GM12878 (cell line): ENCODE results near the gene HLA-DMA. TPM values are rescaled to one million over a fixed set of nuclear protein-coding genes. Genes with fewer than 3 reads are reported as not detected.

ENCODE experiments used
- E4F1 ChIP-seq: fragments of 450-650 bp; IDR thresholded peaks from 2 replicates; pipeline ENCODE4 v1.6.1; 2018; ENCODE audit warnings: borderline replicate concordance, mild to moderate bottlenecking; ENCODE audit not compliant: partially characterized antibody
- ETV6 ChIP-seq, 2 experiments: fragments of 450-650 bp in 1 of 2; IDR thresholded peaks in 1 of 2; conservative IDR thresholded peaks in 1 of 2; 2 replicates each; pipeline ENCODE4 v1.6.1; 2014; ENCODE audit warnings: antibody characterized with exemption in 1 of 2, borderline replicate concordance in 1 of 2, low read depth in 1 of 2, mild to moderate bottlenecking in 1 of 2, moderate library complexity in 1 of 2
- HDGF ChIP-seq: fragments of 450-650 bp; IDR thresholded peaks from 2 replicates; pipeline ENCODE4 v1.6.1; 2016; ENCODE audit warnings: antibody characterized with exemption
- JUNB ChIP-seq: IDR thresholded peaks from 2 replicates; pipeline ENCODE4 v1.6.1; 2016; ENCODE audit warnings: antibody characterized with exemption, mild to moderate bottlenecking
- NFXL1 ChIP-seq: fragments of 450-650 bp; IDR thresholded peaks from 2 replicates; pipeline ENCODE4 v1.6.1; 2017; ENCODE audit warnings: antibody characterized with exemption, mild to moderate bottlenecking, borderline replicate concordance
- PRDM15 ChIP-seq: fragments of 450-650 bp; formaldehyde crosslinking; IDR thresholded peaks from 2 replicates; pipeline ENCODE4 v1.4.0; 2020; ENCODE audit warnings: mild to moderate bottlenecking, moderate library complexity
- SKIL ChIP-seq: fragments of 450-650 bp; IDR thresholded peaks from 2 replicates; pipeline ENCODE4 v1.6.1; 2017; ENCODE audit warnings: mild to moderate bottlenecking, low read depth, inconsistent platforms; ENCODE audit not compliant: poor library complexity, severe bottlenecking
- SP1 ChIP-seq: IDR thresholded peaks from one replicate; pipeline ENCODE4 v1.6.1; 2011; ENCODE audit warnings: low read depth, low read length
- TARDBP ChIP-seq: IDR thresholded peaks from 2 replicates; pipeline ENCODE4 v1.6.1; 2016; ENCODE audit warnings: borderline replicate concordance
- YY1 ChIP-seq: IDR thresholded peaks from 2 replicates; pipeline ENCODE4 v1.6.1; 2011; ENCODE audit warnings: low read depth, mild to moderate bottlenecking, low read length
- ZBTB11 ChIP-seq: fragments of 450-650 bp; formaldehyde crosslinking; IDR thresholded peaks from 2 replicates; pipeline ENCODE4 v1.5.0; 2022; ENCODE audit warnings: mild to moderate bottlenecking, missing genetic modification characterization
- polyA plus RNA-seq, 11 experiments: library from polyadenylated mRNA; depleted of rRNA in 4 of 11; unstranded in 6 of 11; stranded (reverse) in 5 of 11; fragments of >200 nt; fragmentation: Nextera tagmentation in 4 of 11; fragmentation: Illumina TruSeq in 1 of 11; extraction: Ambion mirVana in 4 of 11; extraction: Trizol in 1 of 11; gene quantifications; 1 replicate in 1 of 11; 2 replicates in 10 of 11; pipeline versions ENCODE4 v1.2.1 to v1.2.3, GENCODE V29; 2011 to 2016; ENCODE audit warnings: inconsistent platforms in 2 of 11, missing spikeins in 2 of 11, low read depth in 1 of 11
- total RNA-seq, 4 experiments: library from RNA; depleted of rRNA in 3 of 4; stranded (reverse); fragments of >200 nt in 3 of 4; fragmentation: Illumina TruSeq in 1 of 4; extraction: Trizol in 1 of 4; gene quantifications; 2 replicates each; pipeline versions ENCODE4 v1.2.1 to v1.2.3, GENCODE V29; 2013 to 2021

The HLA-DMA gene
- total and polyA plus RNA-seq, 10 of the 15 experiments (the other 5 are each of a cell fraction or from before 2014, with no cell fraction given), result 177 to 552 (median 309) TPM

GRCh38 chr6:32984622-32985389 is 31.9 kb upstream of the HLA-DMA start (continued):
- TF ChIP-seq E4F1, result no peak
- no peak for TF ChIP-seq PRDM15 (CRISPR knock-in tag)
- no peak for TF ChIP-seq NFXL1
- TF ChIP-seq ZBTB11, result no peak
- no peak for TF ChIP-seq SP1
- TF ChIP-seq ETV6 (conservative IDR thresholded peaks at IDR 0.05 in 1 of 2, IDR thresholded peaks at IDR 0.05 in 1 of 2; ENCODE audit: borderline replicate concordance in 1 of 2, low read depth in 1 of 2), result no peak
- peak; percentile 79 for TF ChIP-seq YY1
- TF ChIP-seq HDGF, result no peak
- peak; percentile 50 for TF ChIP-seq SKIL
- TF ChIP-seq TARDBP, result no peak
- no peak for TF ChIP-seq JUNB
